HG02571 (cell line): ENCODE data around the gene IL32.
A peak's percentile ranks its signal among the peaks of the same experiment; 100 is the strongest.

Experiments
- ATAC-seq: cut with Tn5 transposase; IDR thresholded peaks from one replicate; pipeline ENCODE4 v1.9.1; 2021; ENCODE audit warnings: mild to moderate bottlenecking, moderate library complexity; ENCODE audit not compliant: unreplicated experiment

IL32 gene

GRCh38 chr16:3065069-3065741 lies at the start of gene IL32:
IL32 (plus strand) TSS chr16:3065640; CDS start chr16:3065812, 172 bp downstream.
- ATAC-seq = no peak

GRCh38 chr16:3015865-3016521 lies 49.4 kb upstream of the IL32 start:
- no peak for ATAC-seq

GRCh38 chr16:3017344-3017743 lies 48.1 kb upstream of the IL32 start:
- no peak for ATAC-seq

GRCh38 chr16:3017794-3018506 lies 47.5 kb upstream of the IL32 start, which contains the start of gene CLDN6:
CLDN6 (minus strand) TSS chr16:3018183; CDS start chr16:3016021, 2,162 bp downstream.
- ATAC-seq = no peak

- ATAC-seq = no peak
Observed at GRCh38 chr16:3019594-3020246, 45.7 kb upstream of the IL32 start.

- no peak for ATAC-seq
Observed at GRCh38 chr16:3020247-3020603, 45.2 kb upstream of the IL32 start, which contains the start of gene TNFRSF12A. TNFRSF12A (plus strand) TSS chr16:3020368; CDS start chr16:3020398, 30 bp downstream.

- ATAC-seq = no peak
Observed at GRCh38 chr16:3020604-3021448, 44.6 kb upstream of the IL32 start.

- no peak for ATAC-seq
Observed at GRCh38 chr16:3021449-3022207, 43.8 kb upstream of the IL32 start.

GRCh38 chr16:3022208-3022683 lies 43.2 kb upstream of the IL32 start:
- no peak for ATAC-seq

GRCh38 chr16:3022684-3023414 lies 42.6 kb upstream of the IL32 start:
- no peak for ATAC-seq

- no peak for ATAC-seq
Observed at GRCh38 chr16:3023415-3023668, 42.1 kb upstream of the IL32 start.

- peak; percentile 65 for ATAC-seq
Observed at GRCh38 chr16:3023669-3024478, 41.6 kb upstream of the IL32 start, which contains the start of the genes HCFC1R1 and THOC6. HCFC1R1 (minus strand) TSS chr16:3023942; CDS start chr16:3023941, 1 bp downstream. THOC6 (plus strand) TSS chr16:3024035; CDS start chr16:3024327, 292 bp downstream.

GRCh38 chr16:3025032-3026002 lies 40.1 kb upstream of the IL32 start:
- no peak for ATAC-seq

- ATAC-seq = no peak
Observed at GRCh38 chr16:3026003-3026378, 39.4 kb upstream of the IL32 start.

GRCh38 chr16:3026609-3027488 lies 38.6 kb upstream of the IL32 start:
- no peak for ATAC-seq

GRCh38 chr16:3027489-3027795 lies 38.0 kb upstream of the IL32 start:
- ATAC-seq = no peak
